ENCODE measurements around the gene LCN9.
"Not testable (repeated sequence)": the region's sequence is repeated elsewhere in the genome, so short reads cannot be mapped to it uniquely, and the experiment has no call there.

Gene LCN9

DNA sequence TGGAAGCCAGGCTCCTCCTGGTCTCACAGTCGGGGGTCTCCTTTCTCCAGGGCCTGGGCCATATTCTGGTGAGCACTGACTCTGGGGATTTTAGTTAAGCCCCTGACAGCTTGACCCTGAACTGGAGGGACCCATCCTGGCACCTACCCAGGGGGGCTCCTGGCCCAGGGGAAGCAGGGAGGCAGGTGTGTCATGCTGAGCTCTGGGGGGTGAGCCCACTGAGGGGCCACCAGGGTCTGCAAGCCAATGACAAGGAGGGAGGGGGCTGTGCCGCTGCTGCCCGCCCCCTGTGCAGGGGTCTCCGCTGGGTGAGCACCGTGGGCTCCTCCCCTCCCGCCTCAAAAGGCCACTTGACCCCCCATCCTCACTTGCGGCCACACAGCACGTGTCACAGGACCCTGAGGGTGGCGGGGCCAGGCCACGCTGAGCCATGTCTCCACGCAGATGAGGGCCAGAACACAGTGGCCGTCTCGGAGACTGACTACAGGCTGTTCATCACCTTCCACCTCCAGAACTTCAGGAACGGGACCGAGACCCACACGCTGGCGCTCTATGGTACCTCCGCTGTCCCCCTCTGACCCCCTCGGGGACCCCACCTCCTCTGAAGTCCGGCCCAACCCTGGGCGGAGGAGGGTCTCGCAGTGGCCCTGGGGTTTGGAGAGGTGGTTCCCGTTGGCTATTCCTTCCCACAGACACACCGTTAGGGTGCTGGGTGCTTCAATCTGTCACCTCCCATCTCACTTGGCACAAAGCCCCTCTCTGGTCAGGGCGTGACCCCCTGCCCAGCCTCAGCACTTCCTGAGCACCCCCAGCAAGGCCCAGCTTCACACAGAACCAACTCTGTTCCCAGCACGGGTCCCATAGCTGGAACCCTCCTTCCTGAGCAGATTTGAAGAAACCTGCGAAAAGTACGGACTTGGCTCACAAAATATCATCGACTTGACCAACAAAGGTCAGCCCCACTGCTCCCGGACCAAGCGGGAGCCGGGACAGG lies 2.0 kb downstream of the LCN9 start:
- peaks cover 0 to 3% of the 10 kb centered on the region in 2 donors for H3K27me3 ChIP-seq (ENCODE audit: control insufficient read depth in 1 of 2, insufficient read depth in 2 of 2, low read length in 2 of 2)
- H3K36me3 ChIP-seq (ENCODE audit: control insufficient read depth in 2 of 2, insufficient read depth in 2 of 2, low read length in 2 of 2): no peaks in the 10 kb centered on the region
- H3K9ac ChIP-seq (ENCODE audit: low read length in 2 of 2): no peak overlapping the region
- H3K4me3 ChIP-seq (ENCODE audit: low read length in 2 of 2): no peak overlapping the region
- H3K27ac ChIP-seq (ENCODE audit: low read length): no peak overlapping the region
- no peaks in the 10 kb centered on the region for H3K9me3 ChIP-seq (ENCODE audit: control insufficient read depth in 2 of 2, low read length in 2 of 2)
- H3K4me1 ChIP-seq (ENCODE audit: control insufficient read depth, insufficient read depth, low read length): no peaks in the 10 kb centered on the region

- peaks cover 0 to 3% of the 10 kb centered on the region in 2 donors for H3K27me3 ChIP-seq (ENCODE audit: control insufficient read depth in 1 of 2, insufficient read depth in 2 of 2, low read length in 2 of 2)
- no peak overlapping the region for H3K9ac ChIP-seq (ENCODE audit: low read length in 2 of 2)
- no peaks in the 10 kb centered on the region for H3K9me3 ChIP-seq (ENCODE audit: control insufficient read depth in 2 of 2, low read length in 2 of 2)
- H3K27ac ChIP-seq (ENCODE audit: low read length): no peak overlapping the region
- H3K36me3 ChIP-seq (ENCODE audit: control insufficient read depth in 2 of 2, insufficient read depth in 2 of 2, low read length in 2 of 2): no peaks in the 10 kb centered on the region
- H3K4me3 ChIP-seq (ENCODE audit: low read length in 2 of 2): no peak overlapping the region
- no peaks in the 10 kb centered on the region for H3K4me1 ChIP-seq (ENCODE audit: control insufficient read depth, insufficient read depth, low read length)
Observed at GRCh38 chr9:135665795-135666189, 2.7 kb downstream of the LCN9 start.

DNA sequence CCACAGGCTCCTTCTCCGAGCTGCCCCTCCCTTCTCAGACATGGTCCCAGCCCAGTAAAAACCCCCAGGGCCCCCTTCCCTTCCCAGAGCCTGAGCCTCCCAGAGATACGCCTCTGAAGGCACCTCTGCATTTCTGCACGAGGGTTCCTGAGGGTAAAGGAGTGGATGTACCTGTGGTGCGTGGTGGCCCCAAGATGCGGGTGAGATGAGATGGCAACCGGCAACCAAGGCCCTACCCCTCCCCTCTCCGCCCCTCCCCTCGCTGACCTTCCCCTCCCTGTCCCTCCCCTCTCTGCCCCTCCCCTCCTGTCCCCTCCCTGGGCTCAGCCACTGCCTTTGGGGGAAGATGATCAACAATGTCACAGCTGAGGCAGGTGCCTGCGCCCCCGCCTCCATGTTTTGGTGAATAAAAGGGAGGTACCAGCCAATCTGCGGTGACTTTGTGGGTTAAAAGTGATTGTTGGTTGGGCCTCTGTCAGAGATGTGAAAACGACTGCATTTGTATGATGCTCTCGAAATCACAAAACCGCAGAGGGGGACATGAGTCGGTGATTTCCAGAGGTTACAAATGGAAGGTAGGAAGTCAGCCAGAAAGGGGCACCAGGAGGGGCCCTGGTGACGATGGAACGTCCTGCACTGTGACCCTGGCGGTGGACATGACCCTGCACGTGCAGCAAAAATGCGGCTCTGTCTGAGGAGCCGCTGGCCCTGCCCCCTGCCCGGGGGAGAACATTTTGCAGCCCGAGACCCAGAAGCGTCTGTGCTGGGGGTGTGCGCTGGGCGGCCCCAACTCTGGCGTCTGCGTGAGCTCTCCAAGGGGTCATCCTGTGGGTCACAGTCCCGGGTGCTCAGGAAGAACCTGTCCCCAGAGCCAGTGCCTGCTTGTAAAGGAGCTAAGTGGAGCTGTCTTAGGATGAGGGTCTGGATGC lies 3.7 kb downstream of the LCN9 start:
- Histone ChIP-seq H3K27me3 (ENCODE audit: control insufficient read depth in 1 of 2, insufficient read depth in 2 of 2, low read length in 2 of 2) (peaks cover 0 to 3% of the 10 kb centered on the region in 2 donors), H3K4me3 (ENCODE audit: low read length in 2 of 2) (no peak overlapping the region), H3K4me1 (ENCODE audit: control insufficient read depth, insufficient read depth, low read length) (no peaks in the 10 kb centered on the region), H3K36me3 (ENCODE audit: control insufficient read depth in 2 of 2, insufficient read depth in 2 of 2, low read length in 2 of 2) (no peaks in the 10 kb centered on the region), H3K9me3 (ENCODE audit: control insufficient read depth in 2 of 2, low read length in 2 of 2) (no peaks in the 10 kb centered on the region), H3K27ac (ENCODE audit: low read length) (no peak overlapping the region), H3K9ac (ENCODE audit: low read length in 2 of 2) (no peak overlapping the region)

DNA sequence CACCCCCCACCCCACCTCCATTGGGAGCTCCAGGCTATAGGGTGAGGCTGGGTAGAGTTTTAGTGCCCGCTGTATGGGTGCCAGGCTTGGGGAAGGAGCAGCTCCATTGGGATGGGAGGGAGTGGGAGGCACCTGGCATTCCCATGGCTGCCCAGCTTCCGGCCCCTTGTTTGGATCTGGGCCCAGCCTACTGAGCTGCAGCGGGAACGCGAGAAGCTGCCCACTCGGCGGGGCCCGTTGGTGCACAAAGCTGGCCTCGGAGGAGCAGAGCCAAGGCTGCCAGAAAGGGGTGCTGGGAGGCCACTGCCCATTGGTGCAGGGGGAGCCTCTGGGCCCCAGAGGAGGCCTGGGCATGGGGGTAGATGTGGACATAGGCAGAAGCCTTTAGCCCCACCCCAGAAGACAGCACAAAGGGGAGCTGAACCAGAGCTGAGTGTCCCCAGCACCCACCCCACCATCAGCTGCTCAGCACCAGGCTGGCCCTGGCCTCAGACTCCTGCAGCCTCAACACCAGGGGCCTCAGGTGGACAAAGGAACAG lies 4.4 kb downstream of the LCN9 start:
- H3K9ac ChIP-seq (ENCODE audit: low read length in 2 of 2): no peak overlapping the region
- H3K4me3 ChIP-seq (ENCODE audit: low read length in 2 of 2): no peak overlapping the region
- H3K27ac ChIP-seq (ENCODE audit: low read length): no peak overlapping the region
- no peaks in the 10 kb centered on the region for H3K4me1 ChIP-seq (ENCODE audit: control insufficient read depth, insufficient read depth, low read length)
- peaks cover 0 to 3% of the 10 kb centered on the region in 2 donors for H3K27me3 ChIP-seq (ENCODE audit: control insufficient read depth in 1 of 2, insufficient read depth in 2 of 2, low read length in 2 of 2)
- no peaks in the 10 kb centered on the region for H3K9me3 ChIP-seq (ENCODE audit: control insufficient read depth in 2 of 2, low read length in 2 of 2)
- no peaks in the 10 kb centered on the region for H3K36me3 ChIP-seq (ENCODE audit: control insufficient read depth in 2 of 2, insufficient read depth in 2 of 2, low read length in 2 of 2)

- H3K27me3 ChIP-seq (ENCODE audit: control insufficient read depth in 1 of 2, insufficient read depth in 2 of 2, low read length in 2 of 2); H3K4me1 ChIP-seq (ENCODE audit: control insufficient read depth, insufficient read depth, low read length); H3K27ac ChIP-seq (ENCODE audit: low read length); H3K36me3 ChIP-seq (ENCODE audit: control insufficient read depth in 2 of 2, insufficient read depth in 2 of 2, low read length in 2 of 2); H3K9me3 ChIP-seq (ENCODE audit: control insufficient read depth in 2 of 2, low read length in 2 of 2); H3K9ac ChIP-seq (ENCODE audit: low read length in 2 of 2); H3K4me3 ChIP-seq (ENCODE audit: low read length in 2 of 2): not testable (repeated sequence)
Observed at GRCh38 chr9:135669018-135669417, 5.9 kb downstream of the LCN9 start.

DNA sequence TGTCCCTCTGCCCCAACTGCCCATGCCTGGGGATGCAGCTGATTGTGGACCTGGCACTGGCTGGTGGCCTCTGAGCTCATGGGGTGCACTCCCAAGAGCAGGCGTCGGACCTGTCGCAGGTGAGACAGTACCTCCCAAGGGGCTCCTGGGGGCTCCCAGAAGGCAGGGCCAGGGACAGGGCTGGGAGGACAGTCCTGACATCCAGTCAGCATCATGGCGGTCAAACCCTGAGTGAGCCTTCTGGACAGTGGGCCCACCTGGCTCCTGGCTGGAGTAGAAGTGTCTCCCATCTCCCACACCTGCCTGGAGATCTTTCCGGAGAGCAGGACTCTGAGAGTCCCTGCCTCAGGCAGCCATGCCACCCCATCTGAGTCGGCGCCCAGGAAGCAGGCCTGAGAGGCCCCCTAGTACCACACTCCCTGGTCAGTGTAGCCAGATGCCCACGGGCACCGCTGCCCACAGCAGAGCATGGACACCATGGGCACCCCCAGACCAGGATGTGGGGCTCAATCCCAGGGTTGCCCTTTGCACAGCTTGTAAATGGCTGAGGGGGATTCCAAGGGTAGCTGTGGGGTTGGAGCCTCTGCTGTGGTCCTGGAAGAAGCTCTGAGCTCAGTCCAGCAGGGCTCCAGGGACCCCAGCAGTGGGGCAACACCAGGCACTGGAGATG lies 6.6 kb downstream of the LCN9 start:
- Histone ChIP-seq H3K4me3 (ENCODE audit: low read length in 2 of 2) (no peak overlapping the region), H3K4me1 (ENCODE audit: control insufficient read depth, insufficient read depth, low read length) (no peaks in the 10 kb centered on the region), H3K27me3 (ENCODE audit: control insufficient read depth in 1 of 2, insufficient read depth in 2 of 2, low read length in 2 of 2) (peaks cover 0 to 3% of the 10 kb centered on the region in 2 donors), H3K9ac (ENCODE audit: low read length in 2 of 2) (no peak overlapping the region), H3K36me3 (ENCODE audit: control insufficient read depth in 2 of 2, insufficient read depth in 2 of 2, low read length in 2 of 2) (no peaks in the 10 kb centered on the region), H3K27ac (ENCODE audit: low read length) (no peak overlapping the region), H3K9me3 (ENCODE audit: control insufficient read depth in 2 of 2, low read length in 2 of 2) (no peaks in the 10 kb centered on the region)

GRCh38 chr9:135670721-135671590 lies 7.8 kb downstream of the LCN9 start:
- H3K9ac ChIP-seq (ENCODE audit: low read length in 2 of 2): no peak overlapping the region
- no peaks in the 10 kb centered on the region for H3K36me3 ChIP-seq (ENCODE audit: control insufficient read depth in 2 of 2, insufficient read depth in 2 of 2, low read length in 2 of 2)
- no peak overlapping the region for H3K4me3 ChIP-seq (ENCODE audit: low read length in 2 of 2)
- peaks cover 0 to 2% of the 10 kb centered on the region in 2 donors for H3K27me3 ChIP-seq (ENCODE audit: control insufficient read depth in 1 of 2, insufficient read depth in 2 of 2, low read length in 2 of 2)
- H3K27ac ChIP-seq (ENCODE audit: low read length): no peak overlapping the region
- H3K4me1 ChIP-seq (ENCODE audit: control insufficient read depth, insufficient read depth, low read length): no peaks in the 10 kb centered on the region
- no peaks in the 10 kb centered on the region for H3K9me3 ChIP-seq (ENCODE audit: control insufficient read depth in 2 of 2, low read length in 2 of 2)

DNA sequence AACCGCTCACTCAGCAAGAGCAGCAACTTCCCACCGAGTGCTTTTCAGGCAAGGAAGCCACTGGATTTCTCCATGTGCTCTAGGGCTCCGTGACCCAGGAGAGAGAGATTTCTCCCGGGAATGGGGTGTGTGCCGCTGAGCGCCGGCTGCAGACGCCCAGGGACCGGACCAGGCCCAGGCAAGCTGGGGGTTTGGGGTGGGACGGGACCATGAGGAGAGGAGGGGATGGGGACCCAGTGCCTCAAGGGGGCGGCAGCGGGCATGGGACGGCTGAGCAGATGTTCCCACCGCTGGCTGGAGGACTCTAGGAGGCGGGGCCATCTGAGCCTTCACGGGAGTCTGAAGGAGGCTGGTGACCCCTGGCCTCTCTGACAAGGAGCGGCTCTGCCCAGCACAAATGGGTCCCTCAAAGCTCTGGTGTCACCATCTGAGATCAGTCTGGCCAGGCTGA lies 8.5 kb downstream of the LCN9 start:
- peaks cover 0 to 2% of the 10 kb centered on the region in 2 donors for H3K27me3 ChIP-seq (ENCODE audit: control insufficient read depth in 1 of 2, insufficient read depth in 2 of 2, low read length in 2 of 2)
- H3K4me3 ChIP-seq (ENCODE audit: low read length in 2 of 2): no peak overlapping the region
- H3K4me1 ChIP-seq (ENCODE audit: control insufficient read depth, insufficient read depth, low read length): no peaks in the 10 kb centered on the region
- no peaks in the 10 kb centered on the region for H3K9me3 ChIP-seq (ENCODE audit: control insufficient read depth in 2 of 2, low read length in 2 of 2)
- no peak overlapping the region for H3K9ac ChIP-seq (ENCODE audit: low read length in 2 of 2)
- H3K27ac ChIP-seq (ENCODE audit: low read length): no peak overlapping the region
- H3K36me3 ChIP-seq (ENCODE audit: control insufficient read depth in 2 of 2, insufficient read depth in 2 of 2, low read length in 2 of 2): no peaks in the 10 kb centered on the region

- H3K4me3 ChIP-seq (ENCODE audit: low read length in 2 of 2): not testable (repeated sequence)
Observed at GRCh38 chr9:135672786-135673185, 9.7 kb downstream of the LCN9 start.

More at GRCh38 chr9:135672786-135673185, 9.7 kb downstream of the LCN9 start:
- not testable (repeated sequence) for H3K9ac ChIP-seq (ENCODE audit: low read length in 2 of 2); H3K27me3 ChIP-seq (ENCODE audit: control insufficient read depth in 1 of 2, insufficient read depth in 2 of 2, low read length in 2 of 2); H3K9me3 ChIP-seq (ENCODE audit: control insufficient read depth in 2 of 2, low read length in 2 of 2); H3K36me3 ChIP-seq (ENCODE audit: control insufficient read depth in 2 of 2, insufficient read depth in 2 of 2, low read length in 2 of 2); H3K4me1 ChIP-seq (ENCODE audit: control insufficient read depth, insufficient read depth, low read length); H3K27ac ChIP-seq (ENCODE audit: low read length)
